Measurements from ENCODE around the gene LGALS3BP.

The LGALS3BP gene

GRCh38 chr17:79008666-79009387 lies 29.1 kb upstream of the LGALS3BP start:
- Histone ChIP-seq H3K27ac (peak overlapping the region; percentile 77), H3K36me3 (peaks cover 19% of the 10 kb centered on the region), H3K9me3 (ENCODE audit: severe bottlenecking) (peaks cover 6% of the 10 kb centered on the region), H3K4me3 (ENCODE audit: low read depth, low read length) (peak overlapping the region; percentile 94), H3K27me3 (ENCODE audit: insufficient read depth, low read depth, severe bottlenecking) (no peaks in the 10 kb centered on the region)
- DNase-seq: no peak
- no peak for TF ChIP-seq CTCF (IDR thresholded peaks at IDR 0.05; ENCODE audit: low read depth, low read length)

- Histone ChIP-seq H3K27ac (no peak overlapping the region), H3K36me3 (peaks cover 22% of the 10 kb centered on the region), H3K27me3 (ENCODE audit: insufficient read depth, low read depth, severe bottlenecking) (no peaks in the 10 kb centered on the region), H3K4me3 (ENCODE audit: low read depth, low read length) (no peak overlapping the region), H3K9me3 (ENCODE audit: severe bottlenecking) (no peaks in the 10 kb centered on the region)
- TF ChIP-seq CTCF (IDR thresholded peaks at IDR 0.05; ENCODE audit: low read depth, low read length): no peak
- DNase-seq: no peak
Observed at GRCh38 chr17:79007504-79008381, 28.0 kb upstream of the LGALS3BP start.

- no peak for DNase-seq
- no peak for TF ChIP-seq CTCF (IDR thresholded peaks at IDR 0.05; ENCODE audit: low read depth, low read length)
- Histone ChIP-seq H3K27ac (no peak overlapping the region), H3K4me3 (ENCODE audit: low read depth, low read length) (no peak overlapping the region), H3K27me3 (ENCODE audit: insufficient read depth, low read depth, severe bottlenecking) (no peaks in the 10 kb centered on the region), H3K36me3 (peaks cover 30% of the 10 kb centered on the region), H3K9me3 (ENCODE audit: severe bottlenecking) (no peaks in the 10 kb centered on the region)
Observed at GRCh38 chr17:79006794-79007503, 27.2 kb upstream of the LGALS3BP start.

DNA sequence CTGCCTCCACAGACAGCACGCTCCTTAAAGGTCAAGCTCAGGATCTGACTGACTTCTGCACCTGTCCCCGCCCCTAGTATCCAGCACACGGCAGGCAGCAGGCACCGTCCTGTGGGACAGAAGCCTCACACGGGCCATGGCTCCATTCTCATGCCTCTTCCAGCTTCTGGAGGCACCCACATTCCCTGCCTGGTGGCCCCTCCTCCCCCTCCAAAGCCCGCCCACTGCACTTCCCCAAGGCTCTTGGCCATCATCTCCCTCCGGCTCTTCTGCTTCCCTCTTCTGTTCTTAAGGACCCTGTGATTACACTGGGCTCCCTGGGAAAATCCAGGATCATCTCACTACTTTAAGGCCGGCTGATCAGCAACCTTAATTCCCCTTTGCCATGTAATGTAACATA lies 26.3 kb upstream of the LGALS3BP start:
- peak overlapping the region; percentile 20 for H3K27ac ChIP-seq
- no peak overlapping the region for H3K4me3 ChIP-seq (ENCODE audit: low read depth, low read length)
- H3K36me3 ChIP-seq: peaks cover 30% of the 10 kb centered on the region
- DNase-seq: peak; percentile 76
- no peaks in the 10 kb centered on the region for H3K9me3 ChIP-seq (ENCODE audit: severe bottlenecking)
- no peaks in the 10 kb centered on the region for H3K27me3 ChIP-seq (ENCODE audit: insufficient read depth, low read depth, severe bottlenecking)
- no peak for TF ChIP-seq CTCF (IDR thresholded peaks at IDR 0.05; ENCODE audit: low read depth, low read length)

DNA sequence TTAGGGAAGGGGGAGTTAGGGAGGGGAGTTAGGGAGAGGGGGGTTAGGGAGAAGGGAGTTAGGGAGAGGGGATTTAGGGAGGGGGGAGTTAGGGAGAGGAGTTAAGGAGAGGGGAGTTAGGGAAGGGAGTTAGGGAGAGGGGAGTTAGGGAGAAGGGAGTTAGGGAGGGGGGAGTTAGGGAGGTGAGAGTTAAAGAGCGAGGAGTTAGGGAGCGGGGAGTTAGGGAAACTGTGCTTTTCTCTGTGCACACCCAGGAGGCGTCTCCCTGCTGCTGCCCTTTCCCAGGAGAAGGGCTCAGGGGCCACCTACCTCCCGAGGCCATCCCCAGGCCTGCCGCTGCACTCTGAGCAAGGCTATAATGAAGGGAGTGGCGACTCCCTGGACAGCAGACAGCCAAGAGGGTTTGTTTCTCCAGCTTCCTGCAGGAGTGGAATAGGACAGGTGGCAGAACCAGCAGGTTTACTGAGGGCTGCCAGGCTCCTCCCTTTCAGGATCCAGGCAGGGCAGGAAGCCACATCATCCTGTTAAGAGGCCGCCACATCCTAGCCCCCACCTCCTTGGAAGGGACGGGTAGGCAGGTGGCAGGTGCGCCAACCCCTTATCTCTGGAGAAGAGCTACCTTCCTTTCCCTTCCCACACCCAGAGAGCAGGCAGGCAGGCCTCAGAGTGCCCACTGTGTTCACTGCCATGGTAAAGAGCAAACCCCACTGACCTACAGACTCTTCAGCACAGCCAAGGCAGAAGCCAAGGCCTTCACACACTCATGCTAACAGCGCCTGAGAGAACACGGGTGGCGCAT lies 25.5 kb upstream of the LGALS3BP start:
- Histone ChIP-seq H3K27ac (peak overlapping the region; percentile 5), H3K27me3 (ENCODE audit: insufficient read depth, low read depth, severe bottlenecking) (no peaks in the 10 kb centered on the region), H3K36me3 (peaks cover 35% of the 10 kb centered on the region), H3K4me3 (ENCODE audit: low read depth, low read length) (no peak overlapping the region), H3K9me3 (ENCODE audit: severe bottlenecking) (no peaks in the 10 kb centered on the region)
- no peak for TF ChIP-seq CTCF (IDR thresholded peaks at IDR 0.05; ENCODE audit: low read depth, low read length)
- peak; percentile 43 for DNase-seq
